Endodermal cell (in vitro differentiated cells): ENCODE measurements around the gene NOS1AP. TPM values are rescaled to one million over a fixed set of nuclear protein-coding genes. Genes with fewer than 3 reads are reported as not detected.
A peak's percentile ranks its signal among the peaks of the same experiment; 100 is the strongest.

Experiments
- DNase-seq: peaks from one replicate; pipeline ENCODE4 v3.0.0-alpha.2; 2017
- H3K27ac ChIP-seq: 2 replicates; pipeline ENCODE4 v1.5.1; 2013; ENCODE audit warnings: mild to moderate bottlenecking, low read depth, low read length, moderate library complexity
- H3K27me3 ChIP-seq: 2 replicates; pipeline ENCODE4 v1.6.1; 2013; ENCODE audit warnings: mild to moderate bottlenecking, low read length, moderate library complexity; ENCODE audit not compliant: insufficient read depth, control insufficient read depth, poor library complexity, severe bottlenecking
- H3K36me3 ChIP-seq: 2 replicates; pipeline ENCODE4 v1.7.0; 2013; ENCODE audit warnings: mild to moderate bottlenecking, low read length, moderate library complexity; ENCODE audit not compliant: control insufficient read depth, insufficient read depth
- H3K4me1 ChIP-seq: one replicate; pipeline ENCODE4 v1.7.0; 2013; ENCODE audit warnings: low read length; ENCODE audit not compliant: control insufficient read depth, insufficient read depth
- H3K4me3 ChIP-seq: 2 replicates; pipeline ENCODE4 v1.5.1; 2013; ENCODE audit warnings: mild to moderate bottlenecking, low read length, moderate library complexity
- H3K9ac ChIP-seq: 2 replicates; pipeline ENCODE4 v1.6.1; 2013; ENCODE audit warnings: mild to moderate bottlenecking, low read length, moderate library complexity; ENCODE audit not compliant: poor library complexity, severe bottlenecking; ENCODE audit errors: extremely low read depth
- H3K9me3 ChIP-seq: 2 replicates; pipeline ENCODE4 v1.6.1; 2013; ENCODE audit warnings: mild to moderate bottlenecking, low read length, moderate library complexity; ENCODE audit not compliant: control insufficient read depth
- H3K27ac Mint-ChIP-seq: 2 replicates; pipeline ENCODE4 v1.8.0; 2020; ENCODE audit warnings: mixed read lengths
- H3K27me3 Mint-ChIP-seq: 2 replicates; pipeline ENCODE4 v1.8.0; 2021; ENCODE audit warnings: mild to moderate bottlenecking, mixed read lengths; ENCODE audit not compliant: insufficient read depth
- H3K36me3 Mint-ChIP-seq: 2 replicates; pipeline ENCODE4 v1.8.0; 2020; ENCODE audit warnings: low read depth, mixed read lengths
- H3K4me1 Mint-ChIP-seq: 2 replicates; pipeline ENCODE4 v1.8.0; 2020; ENCODE audit warnings: mixed read lengths
- H3K4me3 Mint-ChIP-seq: 2 replicates; pipeline ENCODE4 v1.8.0; 2020; ENCODE audit warnings: mild to moderate bottlenecking, moderate library complexity, mixed read lengths
- H3K9me3 Mint-ChIP-seq: 2 replicates; pipeline ENCODE4 v1.8.0; 2020; ENCODE audit warnings: mild to moderate bottlenecking, mixed read lengths
- WGBS, 2 experiments: methylation state at CpG; one replicate each; pipeline versions ENCODE4 v1.1.5 to v1.1.7; 2013; ENCODE audit warnings: missing lambda C conversion rate in 2 of 2, mixed read lengths in 1 of 2; ENCODE audit not compliant: insufficient coverage in 1 of 2, insufficient read length in 1 of 2; 5-methylcytosine and 5-hydroxymethylcytosine counted together
- total RNA-seq, 2 donors: library from RNA; stranded (reverse); fragmentation: NEBNext Ultra II Directional in 1 of 2; extraction: Animal tissue kit (Norgen Biotek cat#: 25700) in 1 of 2; gene quantifications; 2 replicates in 1 of 2; 3 replicates in 1 of 2; pipeline ENCODE4 v1.2.1, GENCODE V29; 2021
- TF ChIP-seq, protein P1 (sequence below): fragments of 200-600 bp; sonication (generic); conservative IDR thresholded peaks from 2 replicates; pipeline ENCODE4 v1.5.0; 2021; ENCODE audit warnings: antibody characterized with exemption, mild to moderate bottlenecking

Gene NOS1AP
- total RNA-seq, 2 donors from 2014 or later, result 4.8 to 5.9 TPM

DNA sequence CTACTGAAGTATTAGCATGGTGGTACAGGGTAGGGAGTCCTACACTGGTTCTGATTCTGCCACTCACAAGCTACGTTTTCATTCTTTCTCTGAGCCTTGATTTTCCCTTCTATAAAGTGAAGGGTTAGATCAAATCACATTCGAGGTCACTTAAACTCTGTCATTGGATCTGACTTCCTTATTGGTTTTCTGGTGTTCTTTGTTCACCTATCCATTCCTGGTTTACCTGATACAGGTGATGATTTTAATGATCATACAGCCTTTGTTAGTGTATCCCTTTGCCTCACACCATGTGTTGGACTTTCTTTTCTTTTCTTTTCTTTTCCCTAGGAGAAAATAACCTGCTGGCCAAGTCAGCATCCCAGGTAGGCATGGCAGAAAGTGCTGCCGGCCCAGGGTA is 74.8 kb downstream of the NOS1AP start:
- H3K9me3 ChIP-seq, result no peaks in the 10 kb centered on the region
- no peak overlapping the region for H3K27ac Mint-ChIP-seq
- peaks cover 16% of the 10 kb centered on the region for H3K4me1 ChIP-seq
- H3K9ac ChIP-seq, result no peak overlapping the region
- H3K27ac ChIP-seq, result peak overlapping the region; percentile 27
- no peaks in the 10 kb centered on the region for H3K36me3 ChIP-seq
- WGBS, 2 experiments, result 30 to 42% methylated on average over 3 of the region's 3 CpGs
- no peak for DNase-seq
- no peak overlapping the region for H3K4me3 ChIP-seq
- no peak overlapping the region for H3K4me3 Mint-ChIP-seq
- peaks cover 20% of the 10 kb centered on the region for H3K27me3 ChIP-seq
- TF ChIP-seq, protein P1, sequence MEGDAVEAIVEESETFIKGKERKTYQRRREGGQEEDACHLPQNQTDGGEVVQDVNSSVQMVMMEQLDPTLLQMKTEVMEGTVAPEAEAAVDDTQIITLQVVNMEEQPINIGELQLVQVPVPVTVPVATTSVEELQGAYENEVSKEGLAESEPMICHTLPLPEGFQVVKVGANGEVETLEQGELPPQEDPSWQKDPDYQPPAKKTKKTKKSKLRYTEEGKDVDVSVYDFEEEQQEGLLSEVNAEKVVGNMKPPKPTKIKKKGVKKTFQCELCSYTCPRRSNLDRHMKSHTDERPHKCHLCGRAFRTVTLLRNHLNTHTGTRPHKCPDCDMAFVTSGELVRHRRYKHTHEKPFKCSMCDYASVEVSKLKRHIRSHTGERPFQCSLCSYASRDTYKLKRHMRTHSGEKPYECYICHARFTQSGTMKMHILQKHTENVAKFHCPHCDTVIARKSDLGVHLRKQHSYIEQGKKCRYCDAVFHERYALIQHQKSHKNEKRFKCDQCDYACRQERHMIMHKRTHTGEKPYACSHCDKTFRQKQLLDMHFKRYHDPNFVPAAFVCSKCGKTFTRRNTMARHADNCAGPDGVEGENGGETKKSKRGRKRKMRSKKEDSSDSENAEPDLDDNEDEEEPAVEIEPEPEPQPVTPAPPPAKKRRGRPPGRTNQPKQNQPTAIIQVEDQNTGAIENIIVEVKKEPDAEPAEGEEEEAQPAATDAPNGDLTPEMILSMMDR, result no peak
- H3K4me1 Mint-ChIP-seq, result peaks cover 32% of the 10 kb centered on the region
- H3K9me3 Mint-ChIP-seq, result no peaks in the 10 kb centered on the region
- H3K36me3 Mint-ChIP-seq, result no peaks in the 10 kb centered on the region
- peaks cover 5% of the 10 kb centered on the region for H3K27me3 Mint-ChIP-seq

DNA sequence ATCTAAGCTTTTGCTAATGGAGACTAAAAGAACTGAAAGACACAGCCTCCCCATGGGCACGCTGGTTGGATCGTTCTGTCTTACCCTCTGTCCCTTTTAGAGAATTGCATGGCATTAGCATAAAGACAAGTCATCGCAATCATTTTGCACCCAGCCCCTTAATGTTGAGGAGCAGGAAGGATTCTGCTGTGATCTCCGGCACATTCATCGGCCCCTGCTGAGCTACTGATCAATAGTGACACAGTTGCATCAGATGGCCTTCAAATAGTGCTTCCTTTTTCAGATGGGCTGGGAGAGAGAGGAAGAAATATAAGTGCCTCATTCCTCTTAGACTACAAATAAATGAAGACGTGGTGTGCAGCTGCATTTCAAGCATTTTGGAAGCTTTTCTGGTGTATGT is 75.4 kb downstream of the NOS1AP start:
- Mint-ChIP-seq H3K4me3 (no peak overlapping the region), H3K36me3 (no peaks in the 10 kb centered on the region), H3K9me3 (no peaks in the 10 kb centered on the region), H3K27me3 (peaks cover 3% of the 10 kb centered on the region), H3K27ac (no peak overlapping the region), H3K4me1 (peaks cover 32% of the 10 kb centered on the region)
- Histone ChIP-seq H3K4me1 (peaks cover 16% of the 10 kb centered on the region), H3K27me3 (peaks cover 20% of the 10 kb centered on the region), H3K36me3 (no peaks in the 10 kb centered on the region), H3K9ac (no peak overlapping the region), H3K27ac (peak overlapping the region; percentile 27), H3K4me3 (no peak overlapping the region), H3K9me3 (no peaks in the 10 kb centered on the region)
- WGBS, 2 experiments, result 0 to 6% methylated on average over 5 to 6 of the region's 6 CpGs
- TF ChIP-seq, protein P1, result no peak
- DNase-seq, result peak; percentile 89

DNA sequence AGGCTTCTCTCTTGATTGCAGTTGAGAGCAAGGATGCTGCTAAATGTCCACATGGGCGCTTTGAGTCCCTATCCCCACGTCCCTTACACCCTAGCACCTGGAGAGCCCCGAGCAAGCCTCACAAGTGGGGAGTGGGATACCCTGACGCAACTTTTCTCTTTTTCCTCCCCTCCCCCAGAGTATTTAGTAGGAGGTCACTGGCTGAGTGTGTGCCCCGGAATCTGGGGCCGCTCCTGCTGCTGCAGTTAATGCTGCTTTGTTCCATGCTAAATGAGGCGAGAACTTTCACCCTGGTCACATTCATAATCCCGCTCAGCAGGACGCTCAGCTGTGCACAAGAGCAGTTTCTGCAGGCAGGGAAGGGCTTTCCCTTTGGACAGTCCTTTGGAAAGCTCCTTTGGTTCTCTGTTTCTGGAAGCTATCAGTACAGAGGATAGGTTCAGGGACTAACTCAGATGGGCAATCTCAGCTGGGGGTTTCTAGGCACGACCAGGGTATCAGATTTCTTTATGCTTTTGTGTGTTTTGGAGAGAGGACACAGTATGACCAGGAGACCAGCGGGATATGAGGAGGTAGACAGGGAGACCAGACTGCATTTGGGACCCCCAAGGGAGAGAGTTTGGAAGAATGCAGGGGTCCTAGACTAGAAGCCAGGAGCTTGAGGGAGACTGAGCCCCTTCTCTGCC is 75.9 kb downstream of the NOS1AP start:
- TF ChIP-seq, protein P1, result no peak
- Mint-ChIP-seq H3K27ac (no peak overlapping the region), H3K9me3 (no peaks in the 10 kb centered on the region), H3K27me3 (peaks cover 3% of the 10 kb centered on the region), H3K4me3 (no peak overlapping the region), H3K4me1 (peaks cover 32% of the 10 kb centered on the region), H3K36me3 (no peaks in the 10 kb centered on the region)
- H3K27me3 ChIP-seq, result peaks cover 20% of the 10 kb centered on the region
- no peak overlapping the region for H3K9ac ChIP-seq
- WGBS, 2 experiments, result 8 to 10% methylated on average over 6 to 11 of the region's 11 CpGs
- H3K27ac ChIP-seq, result peak overlapping the region; percentile 81
- peaks cover 16% of the 10 kb centered on the region for H3K4me1 ChIP-seq
- H3K36me3 ChIP-seq, result no peaks in the 10 kb centered on the region
- peak overlapping the region; percentile 65 for H3K4me3 ChIP-seq
- H3K9me3 ChIP-seq, result no peaks in the 10 kb centered on the region
- peak; percentile 92 for DNase-seq
